ENCODE data around the gene BAD.
"Not testable (repeated sequence)": the region's sequence is repeated elsewhere in the genome, so short reads cannot be mapped to it uniquely, and the experiment has no call there.

BAD gene

DNA sequence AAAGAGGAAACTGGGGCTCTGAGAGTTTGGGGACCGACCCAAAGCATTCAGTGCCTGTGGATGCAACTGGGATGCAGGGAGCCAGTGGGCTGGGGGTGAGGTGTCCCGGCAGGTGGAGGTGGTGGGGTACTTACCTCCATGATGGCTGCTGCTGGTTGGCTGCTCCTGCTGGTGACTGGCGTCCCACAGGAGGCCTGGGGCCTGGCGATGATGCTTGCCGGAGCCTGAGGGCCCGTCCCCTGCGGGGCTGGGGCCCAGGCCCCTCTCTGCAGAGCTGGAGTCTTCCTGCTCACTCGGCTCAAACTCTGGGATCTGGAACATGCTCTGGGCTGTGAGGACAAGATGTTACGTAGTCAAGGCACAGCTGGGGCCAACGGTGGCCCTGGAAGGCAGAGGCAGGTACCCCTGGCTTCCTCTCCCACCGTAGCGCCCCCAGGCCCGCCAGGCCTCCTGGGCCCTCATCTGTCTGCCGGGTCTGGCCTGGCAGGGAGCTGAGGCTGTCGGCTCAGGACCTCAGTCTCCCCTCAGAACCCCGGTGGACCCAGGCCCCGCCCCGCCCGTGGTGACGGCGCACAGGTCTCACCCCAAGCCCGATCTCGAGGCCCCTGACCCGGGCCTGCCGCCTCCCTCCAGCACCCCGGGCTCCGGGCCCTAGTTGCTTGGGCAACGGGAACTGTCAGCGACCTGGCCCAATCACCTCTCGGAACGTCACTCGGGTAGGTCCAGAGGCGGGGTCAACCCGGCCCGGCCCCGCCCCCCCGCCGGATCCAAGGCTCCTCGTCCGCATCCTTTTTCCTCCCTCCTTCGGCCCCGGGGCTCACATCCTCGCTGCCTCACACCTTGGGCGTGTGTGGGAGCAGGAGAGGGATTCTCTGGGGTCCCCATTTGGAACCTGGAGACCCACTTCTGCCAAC is at the start of gene BAD:
BAD (minus strand) TSS at position 618 of the 914 bp plus-strand sequence; CDS start at position 321, 297 bp downstream.
- peak; percentile 90 for DNase-seq

DNA sequence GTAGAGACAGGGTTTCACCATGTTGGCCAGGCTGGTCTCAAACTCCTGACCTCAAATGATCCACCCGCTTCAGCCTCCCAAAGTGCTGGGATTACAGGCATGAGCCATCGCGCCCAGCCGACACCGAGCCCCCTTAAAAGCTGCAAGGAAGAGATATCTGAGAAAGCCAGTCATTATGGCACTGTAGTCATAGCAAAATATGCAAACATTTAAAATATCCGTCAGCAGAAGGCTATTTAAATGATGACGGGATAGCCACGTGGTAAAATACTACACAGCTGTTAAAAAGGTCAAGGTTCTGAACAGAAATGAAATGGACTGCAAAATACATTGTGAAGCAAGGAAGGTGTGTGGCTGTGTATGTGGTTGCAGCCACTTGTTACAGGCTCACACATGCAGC is 49.1 kb upstream of the BAD start:
- DNase-seq = no peak

DNA sequence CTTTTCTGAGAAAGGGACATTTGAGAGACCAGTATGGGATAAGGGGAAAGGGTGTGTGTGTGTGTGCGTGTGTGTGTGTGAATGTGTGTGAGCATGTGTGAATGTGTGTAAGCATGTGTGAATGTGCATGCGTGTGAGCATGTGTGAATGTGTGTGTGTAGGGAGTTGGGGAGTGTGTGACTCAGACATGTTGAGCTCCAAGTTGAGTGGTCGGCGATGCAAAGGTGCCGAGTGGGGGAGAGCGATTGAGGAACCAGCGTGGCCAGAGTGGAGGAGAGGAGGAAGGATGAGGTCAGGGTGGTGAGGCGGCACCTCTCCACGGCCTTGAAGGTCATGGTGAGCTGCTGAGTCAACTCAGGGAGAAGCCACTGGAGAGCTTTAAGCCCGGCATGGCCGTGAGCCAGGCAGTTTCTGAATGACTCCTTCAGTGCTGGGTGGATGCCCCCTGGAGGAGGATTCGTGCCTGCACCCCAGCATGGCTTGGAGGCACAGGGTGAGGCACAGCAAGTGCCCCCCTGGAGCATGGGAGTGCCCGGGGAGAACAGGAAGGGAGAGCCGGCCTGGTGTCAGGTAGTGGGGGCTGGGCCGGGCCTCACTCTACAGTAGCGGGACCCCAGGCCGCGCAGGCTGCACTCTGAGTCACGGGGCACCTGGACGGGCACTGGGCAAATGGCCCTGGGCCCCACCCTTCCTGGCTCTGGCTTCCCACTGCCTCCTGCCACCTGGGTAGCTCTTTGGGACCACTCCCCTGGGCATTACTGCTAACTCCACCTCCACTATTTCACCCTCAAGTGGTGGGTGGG is 47.3 kb upstream of the BAD start:
- peak; percentile 63 for DNase-seq

DNA sequence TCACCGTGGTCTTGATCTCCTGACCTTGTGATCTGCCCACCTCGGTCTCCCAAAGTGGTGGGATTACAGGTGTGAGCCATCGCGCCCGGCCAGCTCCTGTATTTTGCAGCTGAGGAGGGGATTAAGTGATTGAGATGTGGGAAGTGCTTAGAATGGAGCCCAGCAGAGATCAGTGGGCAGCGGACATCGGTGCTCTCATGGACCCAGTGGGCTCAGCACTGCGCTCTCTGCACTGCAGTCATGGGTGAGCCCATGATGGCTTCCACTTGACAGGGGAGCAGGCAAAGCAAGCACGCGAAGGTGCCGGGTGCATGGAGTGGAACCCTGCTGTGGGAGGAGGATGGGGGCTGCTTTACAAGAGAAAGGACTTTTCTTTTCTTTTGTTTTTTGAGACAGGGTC is 46.4 kb upstream of the BAD start:
- DNase-seq = no peak

DNA sequence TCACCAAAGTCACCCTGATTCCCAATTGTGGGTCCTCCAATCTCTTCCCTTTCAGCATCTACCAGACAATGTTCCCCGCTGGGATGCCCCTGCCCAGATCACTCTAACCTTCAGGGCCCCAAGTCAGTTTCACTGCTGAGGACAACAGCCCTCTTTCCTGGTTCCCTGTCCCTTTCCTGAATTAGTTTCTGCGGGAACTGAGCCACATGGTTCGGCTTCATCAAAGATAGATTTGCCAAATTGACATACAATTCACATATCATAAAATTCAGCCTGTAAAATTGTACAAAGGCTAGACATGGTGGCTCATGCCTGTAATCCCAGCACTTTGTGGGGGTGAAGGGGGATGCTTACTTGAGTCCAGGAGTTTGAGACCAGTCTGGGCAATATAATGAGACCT is 43.5 kb upstream of the BAD start:
- DNase-seq = no peak

DNA sequence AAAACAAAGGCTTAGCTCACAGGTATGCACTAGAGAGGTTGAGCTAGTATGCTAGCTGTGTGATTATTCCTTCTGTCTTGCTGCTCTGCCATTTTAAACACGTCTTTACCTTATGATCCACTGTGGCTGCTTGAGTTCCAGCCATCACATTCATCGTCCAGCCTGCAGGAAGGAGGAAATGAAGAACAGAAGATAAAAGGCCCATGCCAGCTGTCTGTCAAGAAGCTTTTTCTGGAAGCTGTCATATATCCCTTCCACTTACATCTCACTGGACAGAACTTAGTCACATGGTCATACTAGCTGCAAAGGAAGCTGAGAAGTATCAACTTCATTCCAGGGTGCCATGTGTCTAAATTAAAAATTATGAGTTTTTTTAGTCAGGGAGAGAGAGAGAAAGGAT is 42.9 kb upstream of the BAD start:
- DNase-seq = no peak

DNA sequence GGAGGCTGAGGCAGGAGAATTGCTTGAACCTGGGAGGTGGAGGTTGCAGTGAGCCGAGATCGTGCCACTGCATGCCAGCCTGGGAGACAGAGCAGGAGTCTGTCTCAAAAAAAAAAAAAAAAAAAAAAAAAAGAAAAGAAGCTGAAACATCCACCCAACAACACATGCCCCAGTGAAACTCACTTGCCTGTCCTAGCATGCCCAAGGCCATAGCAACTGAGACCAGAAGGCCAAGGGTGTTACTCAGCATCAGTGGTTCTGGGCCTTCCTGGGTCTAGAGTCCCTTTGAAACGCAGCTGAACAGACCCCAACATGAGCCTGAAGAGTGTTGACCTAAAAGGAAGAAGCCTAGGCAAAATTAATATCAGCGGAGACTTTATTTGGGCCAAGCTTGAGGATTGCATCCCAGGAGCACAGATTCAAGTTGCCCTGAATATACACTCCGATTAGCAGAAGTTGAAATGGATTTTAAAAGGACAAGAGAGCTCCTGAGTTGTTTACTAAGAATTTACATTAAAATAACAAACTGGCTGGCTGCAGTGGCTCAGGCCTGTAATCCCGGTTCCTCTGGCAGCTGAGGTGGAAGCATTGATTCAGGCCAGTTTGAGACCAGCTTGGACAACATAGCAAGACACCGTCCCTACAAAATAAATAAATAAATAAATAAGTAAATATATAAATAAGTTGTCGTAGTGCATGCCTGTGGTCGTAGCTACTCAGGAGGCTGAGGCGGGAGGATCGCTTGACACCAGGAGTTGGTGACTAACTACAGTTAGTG is 40.4 kb upstream of the BAD start:
- no peak for DNase-seq

DNA sequence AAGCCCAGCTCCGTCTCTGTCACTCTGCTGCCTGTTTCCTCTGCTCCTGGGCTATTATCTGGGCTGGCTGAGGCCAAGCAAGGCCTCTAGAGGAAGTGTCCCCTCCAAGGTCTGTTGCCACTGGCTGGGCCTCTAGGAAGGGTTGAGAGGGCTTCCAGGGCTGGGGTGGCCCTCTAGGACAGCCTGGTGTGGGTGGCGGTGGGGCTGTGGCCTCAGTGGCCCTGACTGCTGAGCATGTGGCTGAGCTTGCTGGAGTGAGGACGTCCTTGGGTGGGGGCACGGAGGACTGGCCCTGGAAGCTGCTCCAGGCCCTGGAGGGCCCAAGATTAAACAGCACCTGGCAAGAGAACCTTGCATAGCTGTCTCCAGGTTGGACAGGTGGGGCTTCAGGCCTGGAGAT is 39.5 kb upstream of the BAD start:
- DNase-seq = not testable (repeated sequence)

DNA sequence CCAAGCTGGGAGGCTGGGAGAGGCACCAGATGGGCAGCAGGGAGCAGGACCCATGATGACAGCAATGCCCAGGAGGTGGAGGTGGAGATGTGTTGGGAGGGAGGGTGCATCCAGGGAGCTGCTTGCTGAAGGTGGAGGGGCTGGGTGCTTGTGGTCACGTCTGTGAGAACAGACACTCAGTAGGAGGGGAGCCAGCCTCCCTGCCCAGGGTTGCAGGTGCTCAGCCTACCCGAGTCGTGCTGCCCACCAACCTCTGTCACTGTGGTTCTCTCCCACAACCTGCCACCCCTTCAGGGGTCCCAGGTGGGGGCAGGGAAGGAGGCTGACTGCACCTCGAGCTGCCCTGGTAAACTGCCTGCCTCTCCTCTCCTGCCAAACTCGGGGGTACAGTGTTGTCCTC is 38.9 kb upstream of the BAD start:
- no peak for DNase-seq

DNA sequence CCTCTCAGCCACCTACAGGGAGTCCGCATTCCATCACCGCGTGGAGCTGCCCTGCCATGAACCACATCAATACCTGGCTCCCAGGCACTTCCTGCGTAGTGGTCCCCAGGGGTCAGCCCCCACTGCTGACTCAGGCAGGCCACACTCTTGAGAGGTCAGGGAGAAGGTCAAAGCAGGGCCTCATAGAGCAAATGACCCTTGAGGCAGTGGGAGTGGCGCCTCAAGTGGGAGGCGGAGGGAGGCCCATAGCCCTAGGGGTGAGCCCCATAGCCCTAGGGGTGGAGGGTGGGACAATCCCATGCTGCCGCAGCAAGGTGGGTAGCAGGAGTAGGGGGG is 38.4 kb upstream of the BAD start:
- DNase-seq = no peak

DNA sequence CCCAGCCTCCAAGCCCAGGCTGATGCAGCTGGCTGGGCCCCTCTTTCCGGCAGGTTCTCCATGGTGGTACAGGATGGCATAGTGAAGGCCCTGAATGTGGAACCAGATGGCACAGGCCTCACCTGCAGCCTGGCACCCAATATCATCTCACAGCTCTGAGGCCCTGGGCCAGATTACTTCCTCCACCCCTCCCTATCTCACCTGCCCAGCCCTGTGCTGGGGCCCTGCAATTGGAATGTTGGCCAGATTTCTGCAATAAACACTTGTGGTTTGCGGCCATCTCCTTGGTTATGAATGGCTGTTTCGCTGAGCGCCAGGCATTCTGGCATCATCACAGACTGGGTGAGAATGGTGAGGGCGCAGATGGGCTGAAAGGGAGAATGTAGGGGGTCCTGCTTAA is 37.1 kb upstream of the BAD start:
- DNase-seq = no peak

DNA sequence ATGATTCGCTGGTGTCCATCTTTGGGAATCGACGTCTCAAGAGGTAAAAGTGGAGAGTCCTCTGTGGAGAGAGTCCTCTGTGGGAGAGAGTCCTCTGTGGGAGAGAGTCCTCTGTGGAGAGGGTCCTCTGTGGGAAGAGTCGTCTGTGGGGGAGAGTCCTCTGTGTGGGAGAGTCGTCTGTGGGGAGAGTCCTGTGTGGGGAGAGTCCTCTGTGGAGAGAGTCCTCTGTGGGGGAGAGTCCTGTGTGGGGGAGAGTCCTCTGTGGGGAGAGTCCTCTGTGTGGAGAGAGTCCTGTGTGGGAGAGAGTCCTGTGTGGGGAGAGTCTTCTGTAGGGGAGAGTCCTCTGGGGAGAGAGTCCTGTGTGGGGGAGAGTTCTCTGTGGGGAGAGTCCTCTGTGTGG is 36.6 kb upstream of the BAD start:
- DNase-seq = no peak

DNA sequence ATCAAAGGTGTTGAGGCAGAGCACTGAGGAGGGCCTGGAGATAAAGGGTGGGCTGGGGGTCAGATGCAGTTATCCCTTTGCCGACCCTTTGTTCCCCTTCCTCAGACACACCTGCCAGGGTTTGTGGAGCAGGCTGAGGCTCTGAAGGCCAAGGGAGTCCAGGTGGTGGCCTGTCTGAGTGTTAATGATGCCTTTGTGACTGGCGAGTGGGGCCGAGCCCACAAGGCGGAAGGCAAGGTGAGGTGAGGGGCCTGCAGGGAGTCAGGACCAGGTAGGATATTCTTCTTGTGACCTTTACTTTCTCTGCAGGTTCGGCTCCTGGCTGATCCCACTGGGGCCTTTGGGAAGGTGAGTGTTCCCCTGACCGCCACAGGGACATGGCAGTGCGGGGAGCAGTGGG is 36.1 kb upstream of the BAD start:
- no peak for DNase-seq

DNA sequence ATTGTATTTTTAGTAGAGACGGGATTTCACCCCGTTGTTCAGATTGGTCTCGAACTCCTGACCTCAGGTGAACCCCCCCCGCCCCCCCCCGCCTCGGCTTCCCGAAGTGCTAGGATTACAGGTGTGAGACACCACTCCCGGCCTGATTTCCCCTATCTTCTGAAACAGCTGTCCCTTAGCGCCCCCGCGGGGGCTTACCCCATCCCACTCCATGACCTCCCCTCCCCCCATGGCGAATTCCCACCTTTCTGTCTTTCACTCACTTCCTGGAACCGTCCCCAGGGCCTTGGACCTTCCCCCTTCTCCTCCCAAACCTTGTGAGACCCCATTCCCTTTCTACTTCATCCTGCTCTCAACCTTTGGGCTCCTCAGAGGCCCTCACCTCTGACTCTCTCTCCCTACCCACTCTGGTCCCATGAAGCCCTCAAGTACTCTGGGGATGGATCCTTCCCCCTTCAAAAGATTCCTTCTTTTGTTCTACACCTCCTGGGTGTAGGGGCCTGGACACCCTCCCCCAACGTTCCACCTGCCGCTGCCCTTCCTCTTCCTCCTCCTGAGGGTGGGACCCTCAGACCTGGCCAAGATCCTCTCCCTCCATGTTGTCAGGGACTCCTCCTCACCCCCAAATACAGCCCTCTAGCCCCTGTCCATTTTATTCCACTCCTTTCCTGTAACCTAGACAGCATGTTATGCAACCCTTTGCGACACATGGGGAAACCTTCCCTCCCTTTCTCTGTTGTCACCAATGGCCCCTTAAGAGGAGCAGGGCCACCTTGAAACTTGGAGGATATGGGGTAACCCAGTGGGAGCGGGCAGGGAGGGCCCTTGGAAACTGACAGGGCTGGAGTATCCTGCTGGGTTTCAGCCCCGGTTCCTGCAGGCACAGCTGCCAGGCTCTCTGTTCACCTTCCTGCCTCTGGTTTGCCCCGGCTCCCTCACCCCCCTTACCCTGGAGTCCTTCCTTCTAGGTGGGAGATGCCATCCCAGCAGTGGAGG is 34.6 kb upstream of the BAD start:
- no peak for DNase-seq

DNA sequence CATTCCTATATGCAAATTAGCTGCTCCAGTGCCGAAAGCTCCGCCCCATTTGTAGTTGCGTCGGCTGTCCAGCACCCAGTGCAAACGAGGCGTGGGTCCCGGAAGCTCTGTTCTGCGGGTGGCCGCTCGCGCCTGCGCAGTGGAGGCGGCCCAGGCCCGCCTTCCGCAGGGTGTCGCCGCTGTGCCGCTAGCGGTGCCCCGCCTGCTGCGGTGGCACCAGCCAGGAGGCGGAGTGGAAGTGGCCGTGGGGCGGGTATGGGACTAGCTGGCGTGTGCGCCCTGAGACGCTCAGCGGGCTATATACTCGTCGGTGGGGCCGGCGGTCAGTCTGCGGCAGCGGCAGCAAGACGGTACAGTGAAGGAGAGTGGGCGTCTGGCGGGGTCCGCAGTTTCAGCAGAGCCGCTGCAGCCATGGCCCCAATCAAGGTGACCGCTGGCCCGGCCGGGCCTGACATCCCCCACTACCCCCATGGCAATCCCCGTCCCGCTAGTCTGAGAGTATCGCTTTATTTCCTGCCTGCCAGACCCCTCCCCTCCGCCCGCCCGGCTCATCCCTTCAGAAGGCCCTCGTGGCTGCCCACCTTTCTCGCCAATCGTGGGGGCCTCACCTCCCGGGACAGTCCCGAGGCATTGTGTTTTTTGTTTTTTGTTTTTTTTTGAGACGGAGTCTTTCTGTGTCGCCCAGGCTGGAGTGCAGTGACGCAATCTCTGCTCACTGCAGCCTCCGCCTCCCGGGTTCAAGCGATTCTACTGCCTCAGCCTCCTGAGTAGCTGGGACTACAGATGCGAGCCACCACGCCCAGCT is 33.7 kb upstream of the BAD start, which contains the start of gene PRDX5:
PRDX5 (plus strand) TSS at position 161 of the 805 bp plus-strand sequence; CDS start at position 256, 95 bp downstream.
- peak; percentile 92 for DNase-seq

DNA sequence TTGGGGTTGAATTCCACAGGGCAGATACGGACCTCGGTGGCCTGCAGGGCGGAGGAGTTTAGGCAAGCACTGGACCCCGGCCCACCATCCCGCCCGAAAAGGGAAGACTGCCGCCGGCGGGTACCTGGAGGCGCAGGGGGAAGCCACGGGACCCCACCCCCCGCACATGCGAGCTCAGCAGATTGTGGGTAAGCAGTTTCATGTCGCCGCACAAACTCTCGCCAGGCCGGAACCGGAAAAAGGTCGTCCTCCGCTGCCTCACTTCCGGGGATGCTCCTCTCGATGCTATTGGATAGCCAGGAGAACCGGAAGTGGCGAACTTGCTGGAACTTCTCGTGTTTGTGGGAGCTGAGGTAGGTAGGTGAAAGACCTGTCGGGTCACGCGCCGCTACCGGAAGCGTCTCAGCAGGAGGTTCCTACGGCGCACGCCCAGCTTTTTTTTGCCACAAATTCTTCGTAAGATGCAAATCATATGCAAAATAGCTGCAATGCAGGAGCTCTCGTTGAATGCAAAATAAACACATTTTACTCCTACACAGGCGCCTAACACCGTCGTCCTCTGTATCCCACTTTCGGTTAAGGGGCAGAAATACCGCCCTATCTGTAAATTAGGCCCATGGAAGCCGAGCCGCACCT is 33.0 kb upstream of the BAD start, which contains the start of gene TRMT112:
TRMT112 (minus strand) TSS at position 235 of the 636 bp plus-strand sequence; CDS start at position 202, 33 bp downstream.
- peak; percentile 93 for DNase-seq

DNA sequence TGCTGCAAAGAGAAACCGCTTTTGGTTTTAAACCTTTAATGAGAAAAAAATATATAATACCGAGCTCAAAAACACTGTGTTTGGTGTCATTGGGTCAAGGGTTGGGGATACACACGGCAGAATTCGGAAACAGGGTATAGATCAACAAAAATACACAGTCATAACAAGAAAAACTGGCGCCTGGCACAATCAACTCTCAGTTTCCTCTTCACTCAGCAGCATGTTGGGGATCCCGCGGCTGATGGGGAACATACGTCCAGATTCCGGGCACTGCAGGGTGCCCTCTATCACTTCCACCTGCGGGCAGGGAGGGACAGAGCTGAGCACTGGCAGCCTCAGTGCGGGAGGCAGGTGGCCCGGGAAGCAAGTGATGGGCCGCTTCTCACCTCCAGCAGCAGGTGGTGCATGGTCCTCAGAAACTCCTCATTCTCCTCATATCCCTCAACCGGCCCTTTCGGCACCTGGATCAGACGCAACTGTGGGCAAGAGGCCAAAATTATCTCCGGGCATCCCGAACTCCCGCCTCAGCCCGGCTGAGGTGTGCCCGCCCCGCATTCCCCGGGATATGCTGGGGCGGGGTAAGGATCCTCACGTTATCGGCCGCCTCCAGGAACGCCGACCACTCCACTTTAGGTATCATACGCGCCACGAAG is 32.3 kb upstream of the BAD start:
- DNase-seq = peak; percentile 41

DNA sequence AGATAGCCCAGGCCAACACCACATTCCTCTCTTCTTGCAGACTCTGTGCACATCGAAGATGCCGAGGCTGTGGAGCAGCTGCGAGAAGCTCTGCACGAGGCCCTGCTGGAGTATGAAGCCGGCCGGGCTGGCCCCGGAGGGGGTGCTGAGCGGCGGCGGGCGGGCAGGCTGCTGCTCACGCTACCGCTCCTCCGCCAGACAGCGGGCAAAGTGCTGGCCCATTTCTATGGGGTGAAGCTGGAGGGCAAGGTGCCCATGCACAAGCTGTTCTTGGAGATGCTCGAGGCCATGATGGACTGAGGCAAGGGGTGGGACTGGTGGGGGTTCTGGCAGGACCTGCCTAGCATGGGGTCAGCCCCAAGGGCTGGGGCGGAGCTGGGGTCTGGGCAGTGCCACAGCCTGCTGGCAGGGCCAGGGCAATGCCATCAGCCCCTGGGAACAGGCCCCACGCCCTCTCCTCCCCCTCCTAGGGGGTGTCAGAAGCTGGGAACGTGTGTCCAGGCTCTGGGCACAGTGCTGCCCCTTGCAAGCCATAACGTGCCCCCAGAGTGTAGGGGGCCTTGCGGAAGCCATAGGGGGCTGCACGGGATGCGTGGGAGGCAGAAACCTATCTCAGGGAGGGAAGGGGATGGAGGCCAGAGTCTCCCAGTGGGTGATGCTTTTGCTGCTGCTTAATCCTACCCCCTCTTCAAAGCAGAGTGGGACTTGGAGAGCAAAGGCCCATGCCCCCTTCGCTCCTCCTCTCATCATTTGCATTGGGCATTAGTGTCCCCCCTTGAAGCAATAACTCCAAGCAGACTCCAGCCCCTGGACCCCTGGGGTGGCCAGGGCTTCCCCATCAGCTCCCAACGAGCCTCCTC is 31.4 kb upstream of the BAD start:
- not testable (repeated sequence) for DNase-seq

Data from activated CD4-positive, alpha-beta T cell treated with anti-CD3 and anti-CD28 coated beads, Interleukin-2, amount 50 U/mL, for 1 hour (primary cell).